Naive thymus-derived CD4-positive, alpha-beta T cell (primary cell): Measurements from ENCODE around the gene TERB1. TPM values are rescaled to one million over a fixed set of nuclear protein-coding genes. Genes with fewer than 3 reads are reported as not detected.
A peak's percentile ranks its signal among the peaks of the same experiment; 100 is the strongest.

Experiments
- ATAC-seq: fragments of 150-1000 bp; cut with Tn5 transposase; 2 replicates; pipeline ENCODE4 v1.10.0; 2021; ENCODE audit warnings: mild to moderate bottlenecking, moderate library complexity
- CTCF ChIA-PET: fragments of 350-600 bp; sonication (Branson Sonifier 250); formaldehyde crosslinking; loops from one replicate; lab custom pipeline; 2021; ENCODE audit warnings: antibody characterized with exemption; lab: Charles Lee
- POLR2A ChIA-PET: fragments of 350-600 bp; sonication (Branson Sonifier 250); formaldehyde crosslinking; loops from one replicate; lab custom pipeline; 2021; ENCODE audit warnings: antibody characterized with exemption, inconsistent platforms; lab: Charles Lee
- DNase-seq, 9 donors: peaks; one replicate each; pipeline versions ENCODE4 v3.0.0 to v3.0.0-alpha.2; 2020 to 2022; ENCODE audit warnings: mixed read lengths in 1 of 9
- H3K27ac ChIP-seq: one replicate; pipeline ENCODE4 v1.7.0; 2013; ENCODE audit warnings: mild to moderate bottlenecking, low read depth, low read length, moderate library complexity
- H3K27me3 ChIP-seq, 2 donors: one replicate each; pipeline ENCODE4 v1.7.0; 2013; ENCODE audit warnings: low read length in 2 of 2, mild to moderate bottlenecking in 2 of 2, moderate library complexity in 2 of 2; ENCODE audit not compliant: control insufficient read depth in 2 of 2, insufficient read depth in 2 of 2
- H3K36me3 ChIP-seq, 3 experiments: 1 replicate in 2 of 3; 2 replicates in 1 of 3; pipeline ENCODE4 v1.7.0; 2013; ENCODE audit warnings: low read length in 3 of 3, mild to moderate bottlenecking in 3 of 3, moderate library complexity in 1 of 3; ENCODE audit not compliant: insufficient read depth in 3 of 3, control insufficient read depth in 2 of 3
- H3K4me1 ChIP-seq, 2 donors: one replicate each; pipeline ENCODE4 v1.7.0; 2013; ENCODE audit warnings: low read length in 2 of 2, mild to moderate bottlenecking in 2 of 2, moderate library complexity in 1 of 2; ENCODE audit not compliant: control insufficient read depth in 2 of 2, insufficient read depth in 2 of 2
- H3K4me3 ChIP-seq: 2 replicates; pipeline ENCODE4 v1.7.0; 2013; ENCODE audit warnings: mild to moderate bottlenecking, low read length
- H3K9me3 ChIP-seq, 3 experiments: 1 replicate in 2 of 3; 2 replicates in 1 of 3; pipeline ENCODE4 v1.7.0; 2013; ENCODE audit warnings: low read length in 3 of 3; ENCODE audit not compliant: control insufficient read depth in 2 of 3
- H3K27ac Mint-ChIP-seq, 9 donors: one replicate each; pipeline ENCODE4 v1.8.0; 2020 to 2022; ENCODE audit warnings: mixed read lengths in 9 of 9, mild to moderate bottlenecking in 8 of 9, moderate library complexity in 5 of 9, inconsistent platforms in 2 of 9
- H3K27me3 Mint-ChIP-seq, 5 donors: one replicate each; pipeline ENCODE4 v1.8.0; 2021 to 2022; ENCODE audit warnings: mixed read lengths in 5 of 5, mild to moderate bottlenecking in 1 of 5
- H3K36me3 Mint-ChIP-seq, 5 donors: one replicate each; pipeline ENCODE4 v1.8.0; 2020 to 2022; ENCODE audit warnings: mixed read lengths in 5 of 5, mild to moderate bottlenecking in 3 of 5, inconsistent platforms in 1 of 5
- H3K4me1 Mint-ChIP-seq, 7 donors: one replicate each; pipeline ENCODE4 v1.8.0; 2020 to 2022; ENCODE audit warnings: mixed read lengths in 7 of 7, mild to moderate bottlenecking in 3 of 7, inconsistent platforms in 1 of 7
- H3K4me3 Mint-ChIP-seq, 10 donors: one replicate each; pipeline ENCODE4 v1.8.0; 2020 to 2022; ENCODE audit warnings: mild to moderate bottlenecking in 10 of 10, mixed read lengths in 10 of 10, moderate library complexity in 6 of 10, inconsistent platforms in 2 of 10
- H3K9me3 Mint-ChIP-seq, 11 donors: one replicate each; pipeline ENCODE4 v1.8.0; 2020 to 2022; ENCODE audit warnings: mixed read lengths in 11 of 11, mild to moderate bottlenecking in 4 of 11, inconsistent platforms in 1 of 11, moderate library complexity in 1 of 11
- intact Hi-C, 2 donors: fragments of 100-400 bp; cut with micrococcal nuclease; formaldehyde crosslinking; loops; one replicate each; pipeline ENCODE4 v1.15.1; 2023
- polyA plus RNA-seq, 2 donors: library from polyadenylated mRNA; unstranded; fragments of 300-500 nt; fragmentation: Illumina TruSeq; gene quantifications; one replicate each; pipeline ENCODE4 v1.2.3, GENCODE V29; 2021
- total RNA-seq, 6 experiments: library from RNA in 5 of 6; stranded (reverse) in 5 of 6; gene quantifications; 1 replicate in 5 of 6; 2 replicates in 1 of 6; pipeline ENCODE4 v1.2.3 and lab custom pipeline; 2021 to 2026

Gene TERB1
- total and polyA plus RNA-seq, 7 experiments from 2014 or later: 0.16 to 0.83 (median 0.37) TPM; not detected in 3

DNA sequence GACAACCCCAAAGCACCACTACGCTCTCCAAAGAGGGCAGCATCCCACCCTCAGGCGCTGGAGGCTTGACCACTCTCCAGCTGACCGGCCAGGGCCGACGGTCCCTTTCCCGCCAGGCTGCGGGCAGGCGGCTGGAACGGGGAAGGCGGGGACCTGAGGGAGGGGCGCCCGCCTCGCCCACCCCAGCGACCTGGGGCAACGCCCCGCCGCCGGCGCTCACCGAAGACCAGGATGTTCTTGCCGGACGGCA lies 50.4 kb downstream of the TERB1 start:
- Histone ChIP-seq H3K27ac (peak overlapping the region; percentile 91), H3K36me3 (peaks cover 0 to 31% (median 4%) of the 10 kb centered on the region in 3 experiments), H3K4me3 (peak overlapping the region; percentile 78), H3K4me1 (peaks cover 21 to 24% of the 10 kb centered on the region in 2 donors), H3K27me3 (no peaks in the 10 kb centered on the region), H3K9me3 (no peaks in the 10 kb centered on the region)
- no peak for ATAC-seq
- Mint-ChIP-seq H3K4me1 (peaks cover 31 to 48% (median 46%) of the 10 kb centered on the region in 7 donors), H3K4me3 (peak overlapping the region; percentile 76 to 95 (median 90)), H3K9me3 (peaks cover 0 to 6% (median 0%) of the 10 kb centered on the region in 11 donors), H3K27ac (peak overlapping the region; percentile 71 to 96 (median 87)), H3K27me3 (peaks cover 0 to 32% (median 0%) of the 10 kb centered on the region in 5 donors), H3K36me3 (peaks cover 0 to 25% (median 10%) of the 10 kb centered on the region in 5 donors)
- CTCF ChIA-PET: interaction anchor here (0.9 to 2.5 kb wide), 5 partner anchors 9 to 79 kb away, joined by 3 to 10 read pairs (median 4); partner anchors contain the start of gene NAE1
- intact Hi-C loops: loop anchor here (1.0 to 5.0 kb wide), 11 partner anchors 23 to 345 kb away; partner anchors contain the start of genes CMTM4 (in 2 of the 2), NAE1 (in 2 of the 2) and CIAO2B (in 1 of the 2)
- POLR2A ChIA-PET: interaction anchor here (1.0 to 2.1 kb wide), 5 partner anchors 13 to 147 kb away, joined by 3 to 13 read pairs (median 3); partner anchors contain the start of gene NAE1
- DNase-seq: peak in 2 of 9 donors; percentile 14 to 50

DNA sequence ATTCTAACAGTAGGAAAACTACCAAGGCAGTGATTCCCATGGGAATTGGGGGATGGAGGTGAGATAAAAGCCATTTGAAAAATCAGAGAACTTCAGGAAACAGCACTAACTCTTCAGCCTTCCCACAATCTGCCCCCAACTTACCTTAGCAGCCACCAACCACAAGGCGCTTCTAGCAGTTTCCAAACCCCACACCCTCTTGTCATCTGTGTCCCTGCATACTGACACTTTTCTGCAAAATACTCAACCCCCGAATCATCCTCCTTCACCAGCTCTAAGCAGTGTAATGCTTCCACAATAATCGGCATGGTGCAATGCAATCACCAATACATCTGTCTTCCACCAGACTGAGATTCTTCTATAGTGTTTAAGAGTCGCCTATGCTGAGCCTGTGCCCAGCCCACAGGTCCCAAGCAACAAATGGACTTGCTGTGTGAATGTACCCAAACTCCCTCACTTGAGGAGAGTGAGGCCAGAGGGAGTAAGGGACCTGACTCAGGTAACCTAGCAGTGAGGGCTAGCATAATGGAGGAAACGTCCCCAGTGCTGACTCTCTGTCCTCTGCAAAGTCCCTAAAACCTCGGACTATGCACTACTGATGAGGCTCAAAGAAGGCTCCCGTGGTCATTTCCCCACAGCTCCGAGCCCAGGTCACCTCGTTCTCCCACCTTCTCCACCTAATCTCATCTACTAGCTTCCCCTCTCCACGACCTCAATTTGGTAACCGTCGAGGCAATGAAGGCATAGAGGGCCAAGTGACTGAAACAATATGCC lies 50.9 kb downstream of the TERB1 start:
- peak overlapping the region; percentile 71 to 96 (median 87) for H3K27ac Mint-ChIP-seq
- ChIA-PET CTCF (interaction anchor here (1.1 to 2.5 kb wide), 2 partner anchors 13 to 23 kb away, joined by 3 to 10 read pairs; no protein-coding TSS in a partner anchor), POLR2A (interaction anchor here (1.1 to 2.1 kb wide), 3 partner anchors 55 to 147 kb away, joined by 3 to 13 read pairs (median 7); partner anchors contain the start of gene NAE1)
- Histone ChIP-seq H3K9me3 (no peaks in the 10 kb centered on the region), H3K27ac (peak overlapping the region; percentile 91), H3K4me3 (peak overlapping the region; percentile 78), H3K4me1 (peaks cover 21 to 24% of the 10 kb centered on the region in 2 donors), H3K36me3 (peaks cover 0 to 33% (median 4%) of the 10 kb centered on the region in 3 experiments), H3K27me3 (no peaks in the 10 kb centered on the region)
- H3K4me3 Mint-ChIP-seq: peak overlapping the region; percentile 76 to 95 (median 90)
- ATAC-seq: no peak
- peaks cover 0 to 29% (median 0%) of the 10 kb centered on the region in 5 donors for H3K27me3 Mint-ChIP-seq
- peaks cover 0 to 26% (median 11%) of the 10 kb centered on the region in 5 donors for H3K36me3 Mint-ChIP-seq
- DNase-seq: no peak
- peaks cover 0 to 6% (median 0%) of the 10 kb centered on the region in 11 donors for H3K9me3 Mint-ChIP-seq
- H3K4me1 Mint-ChIP-seq: peaks cover 31 to 49% (median 47%) of the 10 kb centered on the region in 7 donors
- intact Hi-C loops: loop anchor here (1.0 to 5.0 kb wide), 11 partner anchors 22 to 344 kb away; partner anchors contain the start of genes CMTM4 (in 2 of the 2), NAE1 (in 2 of the 2) and CIAO2B (in 1 of the 2)

DNA sequence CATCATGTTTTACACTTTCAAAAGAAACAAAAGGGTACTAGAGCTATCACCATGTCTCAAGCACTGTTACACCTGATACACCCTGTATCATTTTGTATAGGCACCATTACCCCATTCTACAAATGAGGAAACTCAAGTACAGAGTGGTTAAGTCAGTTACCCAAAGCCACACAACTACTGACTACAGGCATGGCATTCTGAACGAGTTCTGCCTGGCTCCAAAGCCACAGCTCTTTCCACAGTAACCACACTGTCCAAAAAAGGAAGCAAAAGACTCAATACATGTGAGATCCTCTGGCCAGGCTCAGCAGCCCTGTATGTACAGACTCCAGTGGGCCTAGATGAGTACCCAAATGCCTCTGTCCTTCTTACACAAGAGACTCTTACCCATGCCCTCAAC lies 54.7 kb downstream of the TERB1 start:
- peak; percentile 38 for ATAC-seq
- Histone ChIP-seq H3K4me3 (no peak overlapping the region), H3K36me3 (peaks cover 0 to 58% (median 14%) of the 10 kb centered on the region in 3 experiments), H3K27ac (no peak overlapping the region), H3K9me3 (no peaks in the 10 kb centered on the region), H3K4me1 (peaks cover 15 to 18% of the 10 kb centered on the region in 2 donors), H3K27me3 (no peaks in the 10 kb centered on the region)
- no peak for DNase-seq
- intact Hi-C loops: no loop called here
- POLR2A ChIA-PET: no interaction called here
- Mint-ChIP-seq H3K4me1 (peaks cover 25 to 51% (median 45%) of the 10 kb centered on the region in 7 donors), H3K27me3 (no peaks in the 10 kb centered on the region), H3K4me3 (peak overlapping the region in 1 of 10 donors; percentile 45), H3K27ac (peak overlapping the region in 1 of 9 donors; percentile 45), H3K9me3 (peaks cover 0 to 2% (median 0%) of the 10 kb centered on the region in 11 donors), H3K36me3 (peaks cover 0 to 27% (median 11%) of the 10 kb centered on the region in 5 donors)
- CTCF ChIA-PET: interaction anchor here (0.5 kb wide), 1 partner anchor 746 kb away, joined by 5 read pairs; no protein-coding TSS in a partner anchor

- peaks cover 15 to 18% of the 10 kb centered on the region in 2 donors for H3K4me1 ChIP-seq
- Mint-ChIP-seq H3K27me3 (no peaks in the 10 kb centered on the region), H3K4me3 (peak overlapping the region in 2 of 10 donors; percentile 8 to 18), H3K4me1 (peaks cover 28 to 55% (median 49%) of the 10 kb centered on the region in 7 donors), H3K36me3 (peaks cover 0 to 33% (median 11%) of the 10 kb centered on the region in 5 donors), H3K27ac (peak overlapping the region in 2 of 9 donors; percentile 9 to 59), H3K9me3 (peaks cover 0 to 2% (median 0%) of the 10 kb centered on the region in 11 donors)
- H3K27ac ChIP-seq: no peak overlapping the region
- DNase-seq (no peak), ATAC-seq (no peak)
- H3K4me3 ChIP-seq: no peak overlapping the region
- no peaks in the 10 kb centered on the region for H3K9me3 ChIP-seq
- POLR2A ChIA-PET: no interaction called here
- intact Hi-C loops: no loop called here
- CTCF ChIA-PET: no interaction called here
- H3K27me3 ChIP-seq: no peaks in the 10 kb centered on the region
- H3K36me3 ChIP-seq: peaks cover 6 to 61% (median 17%) of the 10 kb centered on the region in 3 experiments
Observed at GRCh38 chr16:66746048-66746447, 55.3 kb downstream of the TERB1 start.

- DNase-seq (no peak), ATAC-seq (no peak)
- Histone ChIP-seq H3K9me3 (no peaks in the 10 kb centered on the region), H3K27ac (no peak overlapping the region), H3K4me1 (peaks cover 0 to 6% of the 10 kb centered on the region in 2 donors), H3K27me3 (no peaks in the 10 kb centered on the region), H3K4me3 (no peak overlapping the region), H3K36me3 (peaks cover 15 to 67% (median 15%) of the 10 kb centered on the region in 3 experiments)
- POLR2A ChIA-PET: interaction anchor here (0.7 kb wide), 1 partner anchor 38 kb away, joined by 3 read pairs; no protein-coding TSS in a partner anchor
- CTCF ChIA-PET: interaction anchor here (1.2 to 2.5 kb wide), 4 partner anchors 9 to 335 kb away, joined by 3 to 14 read pairs (median 6); partner anchors contain the start of gene DYNC1LI2
- Mint-ChIP-seq H3K27ac (no peak overlapping the region), H3K4me3 (no peak overlapping the region), H3K27me3 (no peaks in the 10 kb centered on the region), H3K4me1 (peaks cover 16 to 48% (median 42%) of the 10 kb centered on the region in 7 donors), H3K36me3 (peaks cover 0 to 33% (median 9%) of the 10 kb centered on the region in 5 donors), H3K9me3 (no peaks in the 10 kb centered on the region)
- intact Hi-C loops: no loop called here
Observed at GRCh38 chr16:66741950-66742808, 59.2 kb downstream of the TERB1 start.
